Measurements from ENCODE around the gene ADGRG6.
A peak's percentile ranks its signal among the peaks of the same experiment; 100 is the strongest.

The ADGRG6 gene

DNA sequence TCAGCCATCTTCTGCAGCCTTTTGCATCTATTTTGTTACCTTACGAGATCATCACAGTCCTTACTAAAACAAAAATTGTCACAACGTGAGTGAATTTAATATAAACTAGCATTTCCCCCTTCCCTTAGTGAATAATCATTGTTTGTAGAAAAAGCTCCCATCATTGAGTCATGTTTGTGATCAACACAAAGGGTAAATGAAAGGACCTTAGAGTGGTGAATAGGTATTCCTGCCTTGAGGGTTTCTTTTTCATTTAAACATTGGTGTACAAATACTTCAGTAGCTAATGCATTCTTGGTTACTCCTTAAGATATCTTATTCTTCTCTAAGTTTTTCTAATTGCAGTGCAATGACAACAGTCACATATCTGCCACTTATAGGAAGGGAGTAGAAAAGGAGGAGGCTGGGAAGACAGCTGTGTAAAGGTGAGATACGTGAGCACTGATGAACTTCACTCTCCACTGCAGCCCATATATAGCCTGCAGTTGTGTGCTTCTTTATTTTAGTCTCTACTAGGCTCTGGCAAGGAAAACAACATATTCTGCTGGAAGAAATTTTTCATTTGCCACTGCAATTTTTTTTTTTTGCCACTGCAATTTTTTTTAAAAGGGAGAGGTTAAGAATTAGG, 27.8 kb downstream of the ADGRG6 start:
- TF ChIP-seq, protein P1, sequence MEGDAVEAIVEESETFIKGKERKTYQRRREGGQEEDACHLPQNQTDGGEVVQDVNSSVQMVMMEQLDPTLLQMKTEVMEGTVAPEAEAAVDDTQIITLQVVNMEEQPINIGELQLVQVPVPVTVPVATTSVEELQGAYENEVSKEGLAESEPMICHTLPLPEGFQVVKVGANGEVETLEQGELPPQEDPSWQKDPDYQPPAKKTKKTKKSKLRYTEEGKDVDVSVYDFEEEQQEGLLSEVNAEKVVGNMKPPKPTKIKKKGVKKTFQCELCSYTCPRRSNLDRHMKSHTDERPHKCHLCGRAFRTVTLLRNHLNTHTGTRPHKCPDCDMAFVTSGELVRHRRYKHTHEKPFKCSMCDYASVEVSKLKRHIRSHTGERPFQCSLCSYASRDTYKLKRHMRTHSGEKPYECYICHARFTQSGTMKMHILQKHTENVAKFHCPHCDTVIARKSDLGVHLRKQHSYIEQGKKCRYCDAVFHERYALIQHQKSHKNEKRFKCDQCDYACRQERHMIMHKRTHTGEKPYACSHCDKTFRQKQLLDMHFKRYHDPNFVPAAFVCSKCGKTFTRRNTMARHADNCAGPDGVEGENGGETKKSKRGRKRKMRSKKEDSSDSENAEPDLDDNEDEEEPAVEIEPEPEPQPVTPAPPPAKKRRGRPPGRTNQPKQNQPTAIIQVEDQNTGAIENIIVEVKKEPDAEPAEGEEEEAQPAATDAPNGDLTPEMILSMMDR (IDR thresholded peaks at IDR 0.05; ENCODE audit: low read depth, low read length): no peak
- H3K4me3 ChIP-seq (ENCODE audit: low read depth, low read length): no peak overlapping the region
- DNase-seq (ENCODE audit: low read depth, low spot score): no peak
- in situ Hi-C loops (cut with HindIII; ENCODE audit: low sequenced_read_pairs): no loop called here

GRCh38 chr6:142331075-142331551, 29.3 kb downstream of the ADGRG6 start:
- DNase-seq (ENCODE audit: low read depth, low spot score): peak; percentile 47
- in situ Hi-C loops (cut with HindIII; ENCODE audit: low sequenced_read_pairs): no loop called here
- TF ChIP-seq, protein P1 (IDR thresholded peaks at IDR 0.05; ENCODE audit: low read depth, low read length): no peak
- no peak overlapping the region for H3K4me3 ChIP-seq (ENCODE audit: low read depth, low read length)

GRCh38 chr6:142331601-142332000, 29.8 kb downstream of the ADGRG6 start:
- TF ChIP-seq, protein P1 (IDR thresholded peaks at IDR 0.05; ENCODE audit: low read depth, low read length): no peak
- no peak overlapping the region for H3K4me3 ChIP-seq (ENCODE audit: low read depth, low read length)
- in situ Hi-C loops (cut with HindIII; ENCODE audit: low sequenced_read_pairs): no loop called here
- DNase-seq (ENCODE audit: low read depth, low spot score): no peak

DNA sequence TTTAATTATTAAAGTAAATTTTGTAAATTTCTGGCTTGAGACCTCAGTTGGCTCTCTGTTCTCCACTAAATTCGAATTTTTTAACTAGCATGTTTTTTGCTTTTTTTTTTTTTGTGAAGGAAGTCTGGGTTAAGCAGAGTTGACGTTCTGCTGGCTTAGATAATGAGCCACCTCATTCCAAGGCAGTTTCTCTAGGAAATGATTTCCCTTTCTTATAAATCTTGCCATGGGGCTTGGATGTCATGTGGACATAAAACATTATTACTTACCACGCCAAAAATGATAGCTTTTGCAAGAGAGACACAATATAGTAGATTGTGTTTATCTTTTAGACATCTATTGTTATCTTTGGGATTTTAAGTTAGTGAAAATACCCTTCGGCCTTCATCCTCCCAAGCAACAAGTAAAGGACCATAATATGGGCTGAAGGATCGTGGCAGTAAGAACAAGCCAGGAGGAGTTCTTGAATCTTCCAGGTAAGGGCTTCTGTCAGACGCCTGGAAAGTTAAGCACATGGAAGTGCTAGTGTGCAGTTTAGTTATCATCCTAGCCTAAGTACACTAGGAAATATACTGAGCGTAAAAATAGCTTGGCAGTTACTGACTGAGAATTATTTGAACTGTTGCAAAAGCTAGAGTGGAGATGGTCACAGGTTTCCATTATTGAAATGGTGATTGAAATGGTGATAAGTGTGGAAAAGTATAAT, 30.7 kb downstream of the ADGRG6 start:
- TF ChIP-seq, protein P1 (IDR thresholded peaks at IDR 0.05; ENCODE audit: low read depth, low read length): no peak
- no peak for DNase-seq (ENCODE audit: low read depth, low spot score)
- no peak overlapping the region for H3K4me3 ChIP-seq (ENCODE audit: low read depth, low read length)
- in situ Hi-C loops (cut with HindIII; ENCODE audit: low sequenced_read_pairs): no loop called here

DNA sequence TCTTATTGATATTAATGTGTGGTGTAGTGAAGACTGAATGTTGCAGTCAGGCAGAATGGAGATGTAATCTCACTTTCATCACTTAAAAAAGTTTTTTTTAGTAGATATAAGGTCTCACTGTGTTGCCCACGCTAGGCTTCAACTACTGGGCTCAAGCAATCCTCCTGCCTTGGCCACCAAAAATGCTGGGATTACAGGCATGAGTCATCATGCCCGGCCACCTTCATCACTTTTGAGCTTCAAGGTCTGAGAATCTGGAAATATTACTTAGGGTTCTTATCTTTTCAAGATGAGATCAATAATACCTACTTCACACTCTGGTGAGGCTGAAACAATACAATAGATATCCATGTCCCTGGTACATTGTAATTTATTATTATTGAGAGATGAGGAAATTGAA, 31.6 kb downstream of the ADGRG6 start:
- in situ Hi-C loops (cut with HindIII; ENCODE audit: low sequenced_read_pairs): no loop called here
- DNase-seq (ENCODE audit: low read depth, low spot score): no peak
- no peak overlapping the region for H3K4me3 ChIP-seq (ENCODE audit: low read depth, low read length)
- TF ChIP-seq, protein P1 (IDR thresholded peaks at IDR 0.05; ENCODE audit: low read depth, low read length): no peak

GRCh38 chr6:142334294-142334693, 32.5 kb downstream of the ADGRG6 start:
- DNase-seq (ENCODE audit: low read depth, low spot score): no peak
- TF ChIP-seq, protein P1 (IDR thresholded peaks at IDR 0.05; ENCODE audit: low read depth, low read length): no peak
- H3K4me3 ChIP-seq (ENCODE audit: low read depth, low read length): no peak overlapping the region
- in situ Hi-C loops (cut with HindIII; ENCODE audit: low sequenced_read_pairs): no loop called here

Data from astrocyte of the spinal cord (primary cell).